GM12878 (cell line): ENCODE results near the gene NINL. TPM values are rescaled to one million over a fixed set of nuclear protein-coding genes. Genes with fewer than 3 reads are reported as not detected.

ENCODE experiments used
- ATAC-seq: fragments of 200-7000 bp; cut with Tn5 transposase; 3 replicates; pipeline ENCODE4 v1.9.1; 2020; ENCODE audit warnings: mild to moderate bottlenecking, moderate library complexity
- BruUV-seq: library from RNA; stranded (reverse); fragments of 400-500 nt; replicated peaks from 2 replicates; lab custom pipeline; 2021; lab: Mats Ljungman, UMichigan
- CTCF ChIA-PET: fragments of 300-600 bp; sonication (Branson Sonifier 250); formaldehyde crosslinking; extraction: SDS; loops from one replicate; lab custom pipeline; 2021; ENCODE audit warnings: inconsistent platforms; lab: Yijun Ruan, JAX
- POLR2A ChIA-PET: fragments of 350-600 bp; formaldehyde crosslinking; extraction: SDS; loops from one replicate; lab custom pipeline; 2021; ENCODE audit warnings: inconsistent platforms; lab: Charles Lee
- RAD21 ChIA-PET: fragments of 300-600 bp; sonication (Branson Sonifier 250); formaldehyde crosslinking; loops from one replicate; lab custom pipeline; 2023; ENCODE audit warnings: antibody characterized with exemption; ENCODE audit not compliant: unreplicated experiment; lab: Charles Lee
- SMC1A ChIA-PET: fragments of 300-600 bp; sonication (Branson Sonifier 250); formaldehyde crosslinking; loops from one replicate; lab custom pipeline; 2023; ENCODE audit not compliant: unreplicated experiment, uncharacterized antibody; lab: Charles Lee
- DNase-seq: peaks from one replicate; pipeline ENCODE4 v3.0.0-alpha.2; 2011; ENCODE audit warnings: low read depth, low spot score
- FAIRE-seq: peaks from 3 replicates; lab custom pipeline; 2011; peaks lifted over from hg19 to GRCh38; lab: Jason Lieb, UNC
- H2AFZ ChIP-seq: 2 replicates; pipeline ENCODE4 v1.6.0; 2011; ENCODE audit warnings: low read depth, low read length, control low read depth; ENCODE audit not compliant: control insufficient read depth
- H3K27ac ChIP-seq: 2 replicates; pipeline ENCODE4 v1.5.1; 2011; ENCODE audit warnings: control low read depth; ENCODE audit not compliant: control insufficient read depth, insufficient read depth
- H3K27me3 ChIP-seq, 2 experiments: replicated peaks in 1 of 2; 2 replicates each; pipeline versions ENCODE4 v1.6.0 to v1.6.1; 2011; ENCODE audit warnings: low read length in 1 of 2; ENCODE audit not compliant: control insufficient read depth in 2 of 2, insufficient read depth in 2 of 2
- H3K36me3 ChIP-seq, 2 experiments: 2 replicates each; pipeline ENCODE4 v1.5.1; 2011; ENCODE audit warnings: low read length in 1 of 2; ENCODE audit not compliant: control insufficient read depth in 2 of 2, insufficient read depth in 2 of 2
- H3K4me1 ChIP-seq: 2 replicates; pipeline ENCODE4 v1.6.1; 2011; ENCODE audit warnings: mild to moderate bottlenecking, low read length, moderate library complexity, mixed read lengths; ENCODE audit not compliant: control insufficient read depth, insufficient read depth
- H3K4me2 ChIP-seq: 2 replicates; pipeline ENCODE4 v1.6.0; 2011; ENCODE audit warnings: control low read depth; ENCODE audit not compliant: control insufficient read depth, insufficient read depth
- H3K4me3 ChIP-seq: fragments of 200-600 bp; sonication (generic); 2 replicates; pipeline ENCODE4 v1.5.1; 2016
- H3K79me2 ChIP-seq: 2 replicates; pipeline ENCODE4 v1.6.0; 2011; ENCODE audit warnings: low read length; ENCODE audit not compliant: control insufficient read depth, insufficient read depth
- H3K9ac ChIP-seq: 2 replicates; pipeline ENCODE4 v1.8.0; 2011; ENCODE audit warnings: low read length, control low read depth, mixed read lengths; ENCODE audit not compliant: control insufficient read depth, insufficient read depth
- H3K9me3 ChIP-seq: replicated peaks from 3 replicates; pipeline ENCODE4 v1.5.1; 2011; ENCODE audit warnings: mild to moderate bottlenecking, low read length; ENCODE audit not compliant: control insufficient read depth, insufficient read depth
- H4K20me1 ChIP-seq: 2 replicates; pipeline ENCODE4 v1.6.0; 2011; ENCODE audit not compliant: control insufficient read depth, insufficient read depth
- CREM ChIP-seq: IDR thresholded peaks from 2 replicates; pipeline ENCODE4 v1.6.1; 2014; ENCODE audit warnings: antibody characterized with exemption, low read depth
- NR2C1 ChIP-seq: fragments of 450-650 bp; IDR thresholded peaks from 2 replicates; pipeline ENCODE4 v1.6.1; 2017; ENCODE audit warnings: antibody characterized with exemption, mild to moderate bottlenecking, moderate library complexity
- NR2C2 ChIP-seq: IDR thresholded peaks from 2 replicates; pipeline ENCODE4 v1.6.1; 2011; ENCODE audit warnings: borderline replicate concordance, low read depth; ENCODE audit not compliant: control insufficient read depth, insufficient read length
- RUNX3 ChIP-seq: IDR thresholded peaks from 2 replicates; pipeline ENCODE4 v1.6.1; 2012; ENCODE audit warnings: low read length, inconsistent platforms
- SREBF1 ChIP-seq: IDR thresholded peaks from 2 replicates; pipeline ENCODE4 v1.6.1; 2012; ENCODE audit warnings: mild to moderate bottlenecking, low read length
- STAT1 ChIP-seq: fragments of 450-650 bp; conservative IDR thresholded peaks from 2 replicates; pipeline ENCODE4 v1.6.1; 2014; ENCODE audit warnings: antibody characterized with exemption, mild to moderate bottlenecking
- WRNIP1 ChIP-seq: IDR thresholded peaks from 2 replicates; pipeline ENCODE4 v1.6.1; 2011; ENCODE audit warnings: low read depth, low read length, improper control_type of control experiment, borderline replicate concordance
- YY1 ChIP-seq: IDR thresholded peaks from 2 replicates; pipeline ENCODE4 v1.6.1; 2011; ENCODE audit warnings: low read depth, mild to moderate bottlenecking, low read length
- ZNF274 ChIP-seq: IDR thresholded peaks from one replicate; pipeline ENCODE4 v1.8.0; 2011; ENCODE audit not compliant: insufficient read length, insufficient read depth
- WGBS: methylation state at CpG from one replicate; pipeline ENCODE4 v1.1.6; 2016; ENCODE audit warnings: low lambda C conversion rate; ENCODE audit not compliant: insufficient replicate concordance, insufficient coverage; ENCODE audit errors: missing lambda C conversion rate; 5-methylcytosine and 5-hydroxymethylcytosine counted together
- in situ Hi-C: fragments of 300-500 bp; cut with MboI; formaldehyde crosslinking; loops from 9 replicates; pipeline ENCODE4 v1.14.3; 2018; ENCODE audit warnings: mixed read lengths
- intact Hi-C: fragments of 100-400 bp; cut with micrococcal nuclease; formaldehyde crosslinking; loops from one replicate; pipeline ENCODE4 v1.14.2; 2022; ENCODE audit not compliant: unreplicated experiment
- polyA plus RNA-seq, 11 experiments: library from polyadenylated mRNA; depleted of rRNA in 4 of 11; unstranded in 6 of 11; stranded (reverse) in 5 of 11; fragments of >200 nt; fragmentation: Nextera tagmentation in 4 of 11; fragmentation: Illumina TruSeq in 1 of 11; extraction: Ambion mirVana in 4 of 11; extraction: Trizol in 1 of 11; gene quantifications; 1 replicate in 1 of 11; 2 replicates in 10 of 11; pipeline versions ENCODE4 v1.2.1 to v1.2.3, GENCODE V29; 2011 to 2016; ENCODE audit warnings: inconsistent platforms in 2 of 11, missing spikeins in 2 of 11, low read depth in 1 of 11
- total RNA-seq, 4 experiments: library from RNA; depleted of rRNA in 3 of 4; stranded (reverse); fragments of >200 nt in 3 of 4; fragmentation: Illumina TruSeq in 1 of 4; extraction: Trizol in 1 of 4; gene quantifications; 2 replicates each; pipeline versions ENCODE4 v1.2.1 to v1.2.3, GENCODE V29; 2013 to 2021
- TF ChIP-seq, protein P1 (sequence below): IDR thresholded peaks from 2 replicates; pipeline ENCODE4 v1.6.1; 2012; ENCODE audit warnings: low read depth, low read length, improper control_type of control experiment
- TF ChIP-seq, protein P2 (sequence below): fragments of 450-650 bp; IDR thresholded peaks from 2 replicates; pipeline ENCODE4 v1.6.1; 2017; ENCODE audit warnings: low read depth, mild to moderate bottlenecking, moderate library complexity
- TF ChIP-seq, protein P3 (sequence below): fragments of 450-650 bp; conservative IDR thresholded peaks from 2 replicates; pipeline ENCODE4 v1.6.1; 2017; ENCODE audit warnings: mild to moderate bottlenecking, moderate library complexity

The NINL gene
- total and polyA plus RNA-seq, 10 of the 15 experiments (the other 5 are each of a cell fraction or from before 2014, with no cell fraction given): 0.04 to 0.77 (median 0.23) TPM; not detected in 1

DNA sequence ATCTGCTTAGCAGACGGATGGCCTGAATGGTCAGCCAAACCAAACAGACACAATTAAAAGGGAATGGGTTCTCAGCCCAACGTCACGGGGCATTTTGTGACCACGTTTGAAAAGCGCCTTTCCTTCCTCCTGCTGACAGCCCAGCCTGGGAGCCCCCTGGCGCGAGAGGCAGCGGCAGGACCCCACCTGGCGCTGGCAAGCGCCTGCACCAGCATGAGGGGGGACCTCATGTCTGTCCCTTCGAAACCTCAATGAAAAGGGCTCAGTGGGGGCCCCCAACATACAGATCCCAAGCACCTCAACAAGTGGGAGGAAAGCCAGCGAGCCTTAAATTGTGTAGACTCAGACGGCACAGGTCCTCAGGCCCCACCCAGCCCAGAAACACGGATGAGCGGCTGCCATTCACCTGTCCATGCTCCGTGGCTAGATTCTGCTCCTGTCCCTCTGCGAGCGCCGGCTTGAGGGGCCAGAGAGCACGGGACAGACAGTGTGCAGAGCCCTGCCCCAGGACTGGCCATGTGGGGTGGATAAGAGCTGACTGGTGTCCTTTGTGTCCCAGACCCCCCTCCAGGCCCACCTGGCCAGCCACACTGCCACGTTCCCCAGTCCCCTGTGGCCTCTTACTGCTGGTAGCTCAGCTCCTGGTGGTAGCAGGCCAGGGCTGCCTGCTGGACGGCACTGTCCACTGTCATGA, 87.6 kb downstream of the NINL start:
- FAIRE-seq: no peak
- no TSS peak for BruUV-seq
- Histone ChIP-seq H4K20me1 (no peaks in the 10 kb centered on the region), H3K9me3 (no peaks in the 10 kb centered on the region), H3K27me3 (no peaks in the 10 kb centered on the region), H2AFZ (no peak overlapping the region), H3K4me3 (no peak overlapping the region), H3K4me1 (no peaks in the 10 kb centered on the region), H3K79me2 (no peaks in the 10 kb centered on the region)
- intact Hi-C loops: no loop called here
- in situ Hi-C loops: no loop called here
- ChIA-PET RAD21 (no interaction called here), SMC1A (no interaction called here), CTCF (no interaction called here)
- 30% methylated on average over 22 of the region's 22 CpGs for WGBS
- TF ChIP-seq, protein P1, sequence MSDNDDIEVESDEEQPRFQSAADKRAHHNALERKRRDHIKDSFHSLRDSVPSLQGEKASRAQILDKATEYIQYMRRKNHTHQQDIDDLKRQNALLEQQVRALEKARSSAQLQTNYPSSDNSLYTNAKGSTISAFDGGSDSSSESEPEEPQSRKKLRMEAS: no peak
- TF ChIP-seq ZNF274 (no peak), CREM (no peak), SREBF1 (no peak), STAT1 (no peak), YY1 (no peak), NR2C2 (no peak), NR2C1 (no peak), WRNIP1 (no peak), RUNX3 (no peak)
- TF ChIP-seq, protein P2, sequence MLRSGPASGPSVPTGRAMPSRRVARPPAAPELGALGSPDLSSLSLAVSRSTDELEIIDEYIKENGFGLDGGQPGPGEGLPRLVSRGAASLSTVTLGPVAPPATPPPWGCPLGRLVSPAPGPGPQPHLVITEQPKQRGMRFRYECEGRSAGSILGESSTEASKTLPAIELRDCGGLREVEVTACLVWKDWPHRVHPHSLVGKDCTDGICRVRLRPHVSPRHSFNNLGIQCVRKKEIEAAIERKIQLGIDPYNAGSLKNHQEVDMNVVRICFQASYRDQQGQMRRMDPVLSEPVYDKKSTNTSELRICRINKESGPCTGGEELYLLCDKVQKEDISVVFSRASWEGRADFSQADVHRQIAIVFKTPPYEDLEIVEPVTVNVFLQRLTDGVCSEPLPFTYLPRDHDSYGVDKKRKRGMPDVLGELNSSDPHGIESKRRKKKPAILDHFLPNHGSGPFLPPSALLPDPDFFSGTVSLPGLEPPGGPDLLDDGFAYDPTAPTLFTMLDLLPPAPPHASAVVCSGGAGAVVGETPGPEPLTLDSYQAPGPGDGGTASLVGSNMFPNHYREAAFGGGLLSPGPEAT: no peak
- TF ChIP-seq, protein P3, sequence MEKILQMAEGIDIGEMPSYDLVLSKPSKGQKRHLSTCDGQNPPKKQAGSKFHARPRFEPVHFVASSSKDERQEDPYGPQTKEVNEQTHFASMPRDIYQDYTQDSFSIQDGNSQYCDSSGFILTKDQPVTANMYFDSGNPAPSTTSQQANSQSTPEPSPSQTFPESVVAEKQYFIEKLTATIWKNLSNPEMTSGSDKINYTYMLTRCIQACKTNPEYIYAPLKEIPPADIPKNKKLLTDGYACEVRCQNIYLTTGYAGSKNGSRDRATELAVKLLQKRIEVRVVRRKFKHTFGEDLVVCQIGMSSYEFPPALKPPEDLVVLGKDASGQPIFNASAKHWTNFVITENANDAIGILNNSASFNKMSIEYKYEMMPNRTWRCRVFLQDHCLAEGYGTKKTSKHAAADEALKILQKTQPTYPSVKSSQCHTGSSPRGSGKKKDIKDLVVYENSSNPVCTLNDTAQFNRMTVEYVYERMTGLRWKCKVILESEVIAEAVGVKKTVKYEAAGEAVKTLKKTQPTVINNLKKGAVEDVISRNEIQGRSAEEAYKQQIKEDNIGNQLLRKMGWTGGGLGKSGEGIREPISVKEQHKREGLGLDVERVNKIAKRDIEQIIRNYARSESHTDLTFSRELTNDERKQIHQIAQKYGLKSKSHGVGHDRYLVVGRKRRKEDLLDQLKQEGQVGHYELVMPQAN: no peak
- TF ChIP-seq, all 136 proteins: peak for 0
- POLR2A ChIA-PET: no interaction called here
- ATAC-seq (no peak), DNase-seq (no peak)
- H3K4me2 ChIP-seq: no peak overlapping the region
- no peak overlapping the region for H3K9ac ChIP-seq
- no peaks in the 10 kb centered on the region for H3K36me3 ChIP-seq
- no peak overlapping the region for H3K27ac ChIP-seq
